ENCODE data around the gene MTUS2. TPM values are rescaled to one million over a fixed set of nuclear protein-coding genes. Genes with fewer than 3 reads are reported as not detected.
A peak's percentile ranks its signal among the peaks of the same experiment; 100 is the strongest.

Gene MTUS2
- total RNA-seq, 1 donor from 2014 or later: 6.8 TPM

DNA sequence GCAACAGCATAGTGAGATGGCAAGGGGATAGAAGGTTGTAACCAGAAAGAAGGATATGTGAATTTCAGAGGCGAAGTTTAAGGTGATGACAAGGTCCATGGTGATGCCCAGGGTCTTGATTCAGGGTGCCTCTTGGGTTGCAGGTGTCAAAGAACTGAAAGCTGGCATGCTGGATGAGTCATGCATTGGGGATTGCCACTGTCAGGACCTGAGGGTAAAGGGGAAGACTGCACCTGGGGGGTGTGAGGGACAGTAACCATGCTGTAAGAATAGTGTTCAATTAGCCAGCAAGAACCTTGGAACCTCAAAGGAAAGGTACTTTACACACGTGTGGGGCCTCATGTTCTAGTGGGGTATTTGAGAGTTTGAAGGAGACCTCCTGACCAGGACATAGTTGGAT lies 495.7 kb downstream of the MTUS2 start:
- Mint-ChIP-seq H3K27ac (ENCODE audit: unreplicated experiment) (no peak overlapping the region), H3K9me3 (ENCODE audit: unreplicated experiment) (peaks cover 2% of the 10 kb centered on the region), H3K36me3 (ENCODE audit: unreplicated experiment) (peaks cover 5% of the 10 kb centered on the region), H3K27me3 (ENCODE audit: unreplicated experiment) (no peaks in the 10 kb centered on the region), H3K4me3 (ENCODE audit: unreplicated experiment) (no peak overlapping the region), H3K4me1 (ENCODE audit: low read depth, unreplicated experiment) (peaks cover 11% of the 10 kb centered on the region)
- TF ChIP-seq, protein P1, sequence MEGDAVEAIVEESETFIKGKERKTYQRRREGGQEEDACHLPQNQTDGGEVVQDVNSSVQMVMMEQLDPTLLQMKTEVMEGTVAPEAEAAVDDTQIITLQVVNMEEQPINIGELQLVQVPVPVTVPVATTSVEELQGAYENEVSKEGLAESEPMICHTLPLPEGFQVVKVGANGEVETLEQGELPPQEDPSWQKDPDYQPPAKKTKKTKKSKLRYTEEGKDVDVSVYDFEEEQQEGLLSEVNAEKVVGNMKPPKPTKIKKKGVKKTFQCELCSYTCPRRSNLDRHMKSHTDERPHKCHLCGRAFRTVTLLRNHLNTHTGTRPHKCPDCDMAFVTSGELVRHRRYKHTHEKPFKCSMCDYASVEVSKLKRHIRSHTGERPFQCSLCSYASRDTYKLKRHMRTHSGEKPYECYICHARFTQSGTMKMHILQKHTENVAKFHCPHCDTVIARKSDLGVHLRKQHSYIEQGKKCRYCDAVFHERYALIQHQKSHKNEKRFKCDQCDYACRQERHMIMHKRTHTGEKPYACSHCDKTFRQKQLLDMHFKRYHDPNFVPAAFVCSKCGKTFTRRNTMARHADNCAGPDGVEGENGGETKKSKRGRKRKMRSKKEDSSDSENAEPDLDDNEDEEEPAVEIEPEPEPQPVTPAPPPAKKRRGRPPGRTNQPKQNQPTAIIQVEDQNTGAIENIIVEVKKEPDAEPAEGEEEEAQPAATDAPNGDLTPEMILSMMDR (IDR thresholded peaks at IDR 0.05; ENCODE audit: partially characterized antibody, unreplicated experiment): no peak
- no peak for DNase-seq

DNA sequence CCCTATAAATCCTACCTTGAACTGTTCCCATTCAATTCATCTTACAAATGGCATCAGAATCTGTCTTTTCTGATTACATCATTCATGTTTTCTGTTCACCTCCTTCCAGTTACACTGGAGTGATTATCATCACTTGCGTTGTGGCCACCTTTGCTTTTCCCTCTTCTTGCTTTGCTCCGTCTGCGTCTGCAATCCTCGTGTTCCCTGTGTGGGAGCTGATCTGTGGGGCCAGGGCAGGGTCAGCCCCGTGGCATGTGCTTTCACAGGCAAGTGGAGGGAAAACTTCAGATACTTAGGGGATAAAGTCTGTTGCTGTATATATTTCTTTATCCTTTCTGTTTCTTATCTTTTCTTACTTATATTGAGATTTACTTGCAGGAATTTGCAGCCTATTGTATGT lies 497.7 kb downstream of the MTUS2 start:
- DNase-seq: no peak

DNA sequence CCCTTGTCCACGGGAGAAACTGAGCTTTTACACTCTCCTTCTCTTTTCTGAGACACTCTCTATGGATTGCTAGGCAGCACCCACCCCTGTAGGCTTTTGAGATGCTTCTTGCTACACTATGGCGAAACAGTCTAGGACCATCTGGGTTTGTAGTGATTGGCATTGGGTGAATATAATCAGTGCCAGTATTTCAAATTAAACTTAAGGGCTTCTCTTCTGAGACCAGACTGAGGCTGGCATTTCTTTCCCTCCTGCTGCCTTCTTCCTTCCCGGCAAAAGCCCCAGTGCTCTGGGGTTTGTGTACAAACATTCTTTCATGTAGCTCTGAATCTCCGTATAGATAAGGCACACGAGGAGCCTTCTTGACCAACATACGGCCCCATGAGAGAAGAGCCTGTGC lies 498.6 kb downstream of the MTUS2 start:
- peaks cover 13% of the 10 kb centered on the region for H3K4me1 Mint-ChIP-seq (ENCODE audit: low read depth, unreplicated experiment)
- TF ChIP-seq, protein P1 (IDR thresholded peaks at IDR 0.05; ENCODE audit: partially characterized antibody, unreplicated experiment): no peak
- no peak overlapping the region for H3K4me3 Mint-ChIP-seq (ENCODE audit: unreplicated experiment)
- no peak for DNase-seq
- H3K36me3 Mint-ChIP-seq (ENCODE audit: unreplicated experiment): peaks cover 5% of the 10 kb centered on the region
- H3K27ac Mint-ChIP-seq (ENCODE audit: unreplicated experiment): no peak overlapping the region
- H3K9me3 Mint-ChIP-seq (ENCODE audit: unreplicated experiment): peaks cover 2% of the 10 kb centered on the region
- H3K27me3 Mint-ChIP-seq (ENCODE audit: unreplicated experiment): peaks cover 2% of the 10 kb centered on the region

More for the DNA sequence above, 497.7 kb downstream of the MTUS2 start:
- Mint-ChIP-seq H3K4me1 (ENCODE audit: low read depth, unreplicated experiment) (peaks cover 11% of the 10 kb centered on the region), H3K27ac (ENCODE audit: unreplicated experiment) (no peak overlapping the region), H3K36me3 (ENCODE audit: unreplicated experiment) (peaks cover 5% of the 10 kb centered on the region), H3K27me3 (ENCODE audit: unreplicated experiment) (no peaks in the 10 kb centered on the region), H3K4me3 (ENCODE audit: unreplicated experiment) (no peak overlapping the region), H3K9me3 (ENCODE audit: unreplicated experiment) (peaks cover 2% of the 10 kb centered on the region)
- TF ChIP-seq, protein P1 (IDR thresholded peaks at IDR 0.05; ENCODE audit: partially characterized antibody, unreplicated experiment): no peak

DNA sequence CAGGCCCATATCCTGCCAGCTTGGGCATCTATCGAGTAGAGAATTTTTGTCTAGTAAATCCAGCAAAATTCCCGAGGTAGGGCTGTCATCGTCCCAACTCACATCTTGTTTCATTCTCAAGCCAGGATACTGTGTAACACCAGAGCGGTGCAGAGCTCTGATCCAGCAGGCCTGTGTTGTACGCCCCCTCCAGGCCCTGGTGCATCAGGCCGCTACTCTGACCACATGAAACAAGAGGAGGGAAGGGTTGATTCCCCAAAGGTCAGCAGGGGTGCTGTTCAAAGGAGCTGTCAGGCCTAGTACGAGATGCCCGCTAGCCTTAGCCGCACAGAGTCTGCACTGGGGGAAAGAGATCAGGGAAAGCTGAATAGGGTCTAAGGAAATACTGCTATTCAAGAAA lies 499.3 kb downstream of the MTUS2 start:
- peak; percentile 48 for DNase-seq
- peaks cover 2% of the 10 kb centered on the region for H3K9me3 Mint-ChIP-seq (ENCODE audit: unreplicated experiment)
- H3K36me3 Mint-ChIP-seq (ENCODE audit: unreplicated experiment): peaks cover 5% of the 10 kb centered on the region
- TF ChIP-seq, protein P1 (IDR thresholded peaks at IDR 0.05; ENCODE audit: partially characterized antibody, unreplicated experiment): no peak
- peaks cover 2% of the 10 kb centered on the region for H3K27me3 Mint-ChIP-seq (ENCODE audit: unreplicated experiment)
- peak overlapping the region; percentile 41 for H3K4me3 Mint-ChIP-seq (ENCODE audit: unreplicated experiment)
- peaks cover 17% of the 10 kb centered on the region for H3K4me1 Mint-ChIP-seq (ENCODE audit: low read depth, unreplicated experiment)
- H3K27ac Mint-ChIP-seq (ENCODE audit: unreplicated experiment): no peak overlapping the region

DNA sequence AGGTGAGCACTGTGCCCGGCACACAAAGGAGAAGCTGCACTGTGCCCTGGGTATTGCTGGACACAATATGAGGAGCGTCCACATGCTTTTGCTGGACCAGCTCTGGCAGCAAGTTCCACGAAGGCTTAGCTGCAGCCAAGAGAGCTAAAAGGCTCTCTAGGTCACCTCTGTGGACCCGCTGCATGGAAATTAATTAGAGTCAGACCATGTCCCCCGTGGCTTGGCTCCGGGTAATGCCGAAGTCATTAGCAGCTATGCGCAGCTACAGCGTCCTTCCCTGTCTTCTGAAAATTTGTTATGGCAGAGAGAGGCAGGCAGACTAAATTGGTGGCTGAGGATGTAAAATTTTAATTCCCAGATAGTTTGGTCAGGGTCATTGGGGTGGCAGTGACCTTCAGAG lies 503.8 kb downstream of the MTUS2 start:
- Mint-ChIP-seq H3K4me3 (ENCODE audit: unreplicated experiment) (no peak overlapping the region), H3K27me3 (ENCODE audit: unreplicated experiment) (peaks cover 2% of the 10 kb centered on the region), H3K9me3 (ENCODE audit: unreplicated experiment) (peaks cover 2% of the 10 kb centered on the region), H3K4me1 (ENCODE audit: low read depth, unreplicated experiment) (peaks cover 12% of the 10 kb centered on the region), H3K27ac (ENCODE audit: unreplicated experiment) (no peak overlapping the region), H3K36me3 (ENCODE audit: unreplicated experiment) (peaks cover 5% of the 10 kb centered on the region)
- peak; percentile 46 for DNase-seq
- TF ChIP-seq, protein P1 (IDR thresholded peaks at IDR 0.05; ENCODE audit: partially characterized antibody, unreplicated experiment): no peak

Measured in glutamatergic neuron (in vitro differentiated cells).